Kidney epithelial cell (primary cell): ENCODE measurements around the gene KIAA1210. TPM values are rescaled to one million over a fixed set of nuclear protein-coding genes. Genes with fewer than 3 reads are reported as not detected.

Experiments
- DNase-seq: peaks from one replicate; pipeline ENCODE4 v3.0.0-alpha.2; 2010; ENCODE audit warnings: low read depth
- H3K27me3 ChIP-seq: 2 replicates; pipeline ENCODE4 v1.6.0; 2011; ENCODE audit warnings: low read length; ENCODE audit not compliant: control insufficient read depth, insufficient read depth
- H3K36me3 ChIP-seq: 2 replicates; pipeline ENCODE4 v1.5.1; 2011; ENCODE audit warnings: low read length; ENCODE audit not compliant: control insufficient read depth, insufficient read depth
- H3K4me3 ChIP-seq: 2 replicates; pipeline ENCODE4 v1.5.1; 2011; ENCODE audit warnings: low read depth, mild to moderate bottlenecking, control low read depth, low read length
- CTCF ChIP-seq: IDR thresholded peaks from 2 replicates; pipeline ENCODE4 v1.5.1; 2011; ENCODE audit warnings: mild to moderate bottlenecking, moderate library complexity, low read length, control low read depth, inconsistent platforms; ENCODE audit not compliant: insufficient read depth, poor library complexity, severe bottlenecking
- total RNA-seq: library from RNA; depleted of rRNA; stranded (reverse); fragments of >200 nt; gene quantifications from 2 replicates; pipeline ENCODE4 v1.2.3, GENCODE V29; 2015

Gene KIAA1210
- total RNA-seq, 1 donor from 2014 or later = not detected

- no peak for DNase-seq
- H3K4me3 ChIP-seq = no peak overlapping the region
- no peak for TF ChIP-seq CTCF
These were observed 53.7 kb downstream of the KIAA1210 start for GRCh38 chrX:119073911-119074310.

GRCh38 chrX:119073200-119073905, 54.3 kb downstream of the KIAA1210 start:
- no peak for TF ChIP-seq CTCF

More at GRCh38 chrX:119073911-119074310, 53.7 kb downstream of the KIAA1210 start:
- Histone ChIP-seq H3K36me3 (no peaks in the 10 kb centered on the region), H3K27me3 (no peaks in the 10 kb centered on the region)

GRCh38 chrX:119072744-119073143, 54.9 kb downstream of the KIAA1210 start, which contains the start of gene CT47C1:
CT47C1 (plus strand) TSS chrX:119072993; CDS start chrX:119073226, 233 bp downstream.
- Histone ChIP-seq H3K36me3 (no peaks in the 10 kb centered on the region), H3K27me3 (no peaks in the 10 kb centered on the region), H3K4me3 (no peak within 1 kb of the TSS)
- TF ChIP-seq CTCF = no peak
- DNase-seq = no peak

More at GRCh38 chrX:119073200-119073905, 54.3 kb downstream of the KIAA1210 start:
- DNase-seq = no peak
- H3K4me3 ChIP-seq = no peak overlapping the region
- no peaks in the 10 kb centered on the region for H3K27me3 ChIP-seq
- H3K36me3 ChIP-seq = no peaks in the 10 kb centered on the region

GRCh38 chrX:119071381-119071780, 56.2 kb downstream of the KIAA1210 start:
- no peak for DNase-seq
- no peak overlapping the region for H3K4me3 ChIP-seq
- H3K27me3 ChIP-seq = no peaks in the 10 kb centered on the region
- no peak for TF ChIP-seq CTCF
- no peaks in the 10 kb centered on the region for H3K36me3 ChIP-seq

- DNase-seq = no peak
- TF ChIP-seq CTCF = no peak
- Histone ChIP-seq H3K4me3 (no peak overlapping the region), H3K27me3 (no peaks in the 10 kb centered on the region), H3K36me3 (no peaks in the 10 kb centered on the region)
These were observed 57.9 kb downstream of the KIAA1210 start for GRCh38 chrX:119069762-119070161.

GRCh38 chrX:119069128-119069527, 58.5 kb downstream of the KIAA1210 start:
- H3K4me3 ChIP-seq = no peak overlapping the region
- TF ChIP-seq CTCF = no peak
- no peaks in the 10 kb centered on the region for H3K27me3 ChIP-seq
- no peak for DNase-seq
- H3K36me3 ChIP-seq = no peaks in the 10 kb centered on the region
